GM21381 (cell line): ENCODE measurements around the gene CNMD.
"Not testable (repeated sequence)": the region's sequence is repeated elsewhere in the genome, so short reads cannot be mapped to it uniquely, and the experiment has no call there.

Experiments
- ATAC-seq: cut with Tn5 transposase; IDR thresholded peaks from one replicate; pipeline ENCODE4 v1.9.1; 2021; ENCODE audit warnings: mild to moderate bottlenecking, moderate library complexity; ENCODE audit not compliant: unreplicated experiment

CNMD gene

DNA sequence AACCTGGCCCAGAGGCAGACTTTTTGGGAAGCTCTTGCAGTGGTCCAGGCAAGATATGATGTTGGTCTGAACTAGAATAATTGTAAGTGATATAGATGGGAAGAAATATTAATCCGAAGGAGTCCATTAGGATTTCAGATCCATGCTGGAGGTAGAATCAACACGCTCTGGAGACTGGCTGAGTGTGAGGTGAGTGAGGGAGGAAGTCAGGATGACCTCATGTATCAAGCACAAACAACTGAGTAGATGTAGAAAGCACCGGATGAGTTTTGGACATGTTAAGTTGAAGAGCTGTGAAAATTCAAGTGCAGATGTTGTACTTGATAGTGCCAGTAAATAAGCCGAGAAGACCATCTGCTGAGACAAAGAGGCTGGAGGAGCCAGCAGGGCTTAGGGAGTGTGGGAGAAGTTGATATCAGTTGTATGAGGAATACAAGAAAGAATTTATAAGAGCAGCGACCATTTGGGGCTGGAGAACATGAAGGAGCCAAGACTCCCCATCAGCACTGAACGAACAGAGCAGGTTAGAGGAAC lies 5.3 kb upstream of the CNMD start:
- no peak for ATAC-seq

- no peak for ATAC-seq
Measured at GRCh38 chr13:52743988-52744387, 4.4 kb upstream of the CNMD start.

- ATAC-seq: no peak
Measured at GRCh38 chr13:52743569-52743968, 3.9 kb upstream of the CNMD start.

- peak; percentile 58 for ATAC-seq
Measured at GRCh38 chr13:52738719-52739467, 727 bp downstream of the CNMD start.

DNA sequence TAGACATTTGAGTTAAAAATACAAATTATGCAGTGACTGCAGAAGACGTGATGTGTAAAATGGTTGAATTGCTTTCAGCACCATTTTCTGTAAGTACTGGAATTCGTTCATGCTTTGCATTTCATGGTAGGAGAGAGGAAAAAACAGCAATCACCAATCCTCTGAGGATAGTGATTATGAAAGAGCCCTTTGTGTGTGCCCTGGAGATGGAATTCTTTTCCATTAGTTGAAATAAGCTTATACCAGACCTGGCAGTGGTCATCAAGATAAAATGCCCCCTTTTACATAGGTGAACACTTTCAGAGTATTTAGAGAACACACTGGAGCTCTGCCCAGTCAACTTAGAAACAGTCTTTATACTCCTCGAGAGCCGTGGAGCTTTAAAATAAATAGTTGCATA lies 1.7 kb downstream of the CNMD start:
- ATAC-seq: no peak

- ATAC-seq: no peak
Measured at GRCh38 chr13:52737451-52737850, 2.2 kb downstream of the CNMD start.

DNA sequence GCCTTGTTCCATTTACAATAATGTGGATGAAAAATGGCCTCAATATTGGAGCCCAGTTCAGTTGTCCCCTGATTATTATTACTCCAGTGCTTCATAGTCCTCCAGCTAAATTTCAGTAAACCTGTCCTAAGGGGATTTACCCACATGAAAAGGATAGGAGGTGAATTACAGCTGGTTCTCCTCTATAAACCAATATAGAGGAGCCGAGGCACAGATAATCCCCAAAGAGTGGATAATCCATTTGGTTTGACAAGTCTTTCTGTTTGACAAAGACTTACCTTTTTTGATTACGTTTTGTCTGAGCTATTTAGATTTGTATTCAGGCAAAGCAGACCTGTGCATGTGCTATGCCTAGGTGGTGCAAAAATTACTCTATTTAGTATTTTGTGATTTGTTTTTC lies 2.7 kb downstream of the CNMD start:
- no peak for ATAC-seq

DNA sequence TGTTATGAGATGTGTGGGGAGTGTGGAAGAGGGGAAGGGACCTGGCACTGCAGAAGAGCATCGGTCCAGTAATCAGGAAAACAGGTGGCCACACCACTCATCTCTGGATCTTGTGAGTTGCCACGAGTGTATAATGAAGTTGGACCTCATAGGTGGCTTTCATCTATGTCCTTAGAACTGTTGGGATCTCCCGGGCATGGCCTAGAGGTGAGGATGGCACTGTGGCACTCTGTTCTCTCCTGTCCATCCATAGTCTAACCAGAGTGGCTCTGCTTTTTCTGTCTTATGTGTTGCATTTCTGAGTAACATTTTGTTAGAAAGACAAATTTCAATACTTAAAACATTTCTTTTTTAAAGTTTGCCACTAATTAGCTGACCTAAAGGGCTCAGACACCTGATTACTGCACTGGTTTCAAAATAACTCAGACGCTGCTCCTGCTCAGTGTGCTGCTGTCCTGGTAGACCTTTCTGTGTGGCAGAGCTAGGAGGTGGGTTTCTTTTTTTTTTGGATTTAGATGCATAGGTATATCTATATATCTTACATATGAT lies 5.5 kb downstream of the CNMD start:
- no peak for ATAC-seq

DNA sequence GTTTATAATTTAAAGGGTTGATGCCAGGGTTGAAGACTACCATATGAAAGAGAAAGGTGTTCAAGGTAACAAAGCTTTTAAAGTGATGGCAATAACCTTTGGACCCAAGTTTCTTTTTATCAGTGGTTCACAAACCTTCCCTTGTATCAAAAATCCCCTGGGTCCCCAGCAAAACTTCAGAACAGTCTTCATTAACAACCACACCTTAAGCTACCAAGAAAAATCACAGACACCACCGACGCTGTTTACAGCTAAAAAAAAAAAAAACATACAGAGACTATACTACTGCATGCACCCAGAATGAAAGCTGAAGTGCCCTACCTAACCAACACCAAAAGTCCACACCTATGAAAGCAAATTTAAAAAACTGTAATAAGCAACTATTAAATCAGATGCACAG lies 13.4 kb downstream of the CNMD start:
- no peak for ATAC-seq

DNA sequence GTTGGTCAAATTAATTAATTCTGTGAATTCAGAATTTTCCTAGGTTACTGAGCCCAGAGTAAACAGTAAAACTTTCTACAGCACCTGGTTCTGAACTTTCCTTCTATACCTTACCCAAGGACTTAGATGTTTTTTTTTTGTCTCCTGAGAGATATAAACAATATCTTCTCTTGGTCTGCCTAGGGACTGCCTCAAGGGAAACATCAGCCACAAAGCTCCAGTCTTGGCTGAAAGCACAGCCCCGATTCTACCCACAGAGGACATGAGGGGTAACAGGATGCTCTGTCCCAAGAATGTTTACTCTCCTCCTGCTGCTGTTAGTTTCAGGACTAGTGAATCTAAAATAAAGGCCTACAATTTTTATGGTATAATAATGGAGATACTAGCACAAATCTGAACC lies 14.3 kb downstream of the CNMD start:
- no peak for ATAC-seq

DNA sequence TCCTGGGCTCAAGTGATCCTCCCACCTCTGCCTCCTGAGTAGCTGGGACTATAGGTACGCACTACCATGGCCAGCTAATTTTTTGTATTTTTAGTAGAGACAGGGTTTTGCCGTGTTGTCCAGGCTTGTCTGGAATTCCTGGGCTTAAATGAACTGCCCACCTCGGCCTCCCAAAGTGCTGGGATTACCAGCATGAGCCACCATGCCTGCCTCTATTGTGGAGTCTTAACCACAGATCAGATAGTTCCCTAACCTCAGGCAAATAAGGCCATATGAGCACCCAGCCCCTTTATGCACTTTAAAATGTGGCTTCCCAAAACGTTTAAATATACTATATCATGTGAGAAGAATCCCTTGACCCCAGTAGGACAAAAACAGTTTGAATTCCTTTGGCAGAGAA lies 16.4 kb downstream of the CNMD start:
- ATAC-seq: no peak

GRCh38 chr13:52721356-52721755 lies 18.3 kb downstream of the CNMD start:
- ATAC-seq: not testable (repeated sequence)

GRCh38 chr13:52720904-52721303 lies 18.7 kb downstream of the CNMD start:
- ATAC-seq: not testable (repeated sequence)

GRCh38 chr13:52713894-52714293 lies 25.7 kb downstream of the CNMD start:
- no peak for ATAC-seq

DNA sequence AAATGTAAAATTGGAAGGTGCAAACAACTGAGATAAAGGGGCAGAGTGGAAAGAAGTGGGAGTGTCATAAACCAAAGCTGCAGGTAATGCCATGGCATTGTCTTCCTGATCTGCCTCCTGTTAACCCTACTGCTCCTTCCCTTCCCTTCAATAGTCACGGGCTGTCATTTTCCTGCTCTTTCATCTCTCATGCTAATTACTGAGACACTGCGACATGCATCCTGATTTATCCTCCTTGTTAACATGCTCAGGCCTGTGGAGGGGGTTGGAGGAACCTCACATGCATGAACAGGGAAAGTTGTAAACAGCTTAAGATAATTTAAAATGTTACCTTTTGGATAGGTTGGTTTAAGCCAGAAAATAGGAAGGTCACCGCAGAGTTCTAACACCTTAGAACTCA lies 27.2 kb downstream of the CNMD start:
- no peak for ATAC-seq

DNA sequence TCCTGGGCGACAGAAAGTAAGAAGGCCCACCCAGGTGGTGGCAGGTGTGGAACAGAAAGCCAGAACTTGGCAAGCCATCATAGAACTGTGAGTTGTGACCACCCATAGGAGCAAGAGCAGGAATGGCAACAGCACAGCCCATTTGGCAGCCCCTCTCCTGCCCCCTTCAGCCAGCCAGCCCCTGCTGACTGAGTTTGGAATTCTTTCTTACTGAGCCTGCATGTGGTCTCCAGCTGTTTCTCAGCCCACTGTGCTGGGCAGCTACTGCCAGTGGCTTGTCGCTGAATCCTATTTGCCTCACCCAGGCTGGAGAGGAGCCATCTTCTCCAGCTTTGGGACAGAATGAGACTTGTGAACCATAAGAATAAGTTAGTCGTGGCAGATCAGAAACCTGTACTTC lies 28.3 kb downstream of the CNMD start:
- ATAC-seq: no peak

- not testable (repeated sequence) for ATAC-seq
Measured at GRCh38 chr13:52708266-52708665, 31.4 kb downstream of the CNMD start.

GRCh38 chr13:52707375-52707774 lies 32.2 kb downstream of the CNMD start:
- ATAC-seq: no peak

DNA sequence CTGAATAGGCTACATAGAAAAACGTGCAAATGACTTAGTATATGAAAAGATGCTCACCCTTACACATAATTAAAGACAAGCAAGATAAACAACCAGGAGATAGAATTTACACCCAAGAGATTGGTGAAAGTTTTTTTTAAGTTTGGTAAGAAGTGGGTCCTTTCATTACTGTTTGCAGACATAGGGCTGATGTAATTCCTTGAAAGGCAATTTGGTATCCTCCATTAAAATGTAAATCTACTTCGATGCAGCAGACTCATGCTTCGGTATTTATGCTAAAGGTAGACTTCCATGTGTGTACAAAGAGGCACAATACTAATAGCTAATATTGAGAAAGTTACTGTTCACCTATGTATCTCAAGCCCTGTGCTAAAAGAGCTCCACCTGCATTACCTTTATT lies 33.5 kb downstream of the CNMD start:
- ATAC-seq: no peak

GRCh38 chr13:52703482-52703881 lies 36.1 kb downstream of the CNMD start:
- ATAC-seq: no peak

DNA sequence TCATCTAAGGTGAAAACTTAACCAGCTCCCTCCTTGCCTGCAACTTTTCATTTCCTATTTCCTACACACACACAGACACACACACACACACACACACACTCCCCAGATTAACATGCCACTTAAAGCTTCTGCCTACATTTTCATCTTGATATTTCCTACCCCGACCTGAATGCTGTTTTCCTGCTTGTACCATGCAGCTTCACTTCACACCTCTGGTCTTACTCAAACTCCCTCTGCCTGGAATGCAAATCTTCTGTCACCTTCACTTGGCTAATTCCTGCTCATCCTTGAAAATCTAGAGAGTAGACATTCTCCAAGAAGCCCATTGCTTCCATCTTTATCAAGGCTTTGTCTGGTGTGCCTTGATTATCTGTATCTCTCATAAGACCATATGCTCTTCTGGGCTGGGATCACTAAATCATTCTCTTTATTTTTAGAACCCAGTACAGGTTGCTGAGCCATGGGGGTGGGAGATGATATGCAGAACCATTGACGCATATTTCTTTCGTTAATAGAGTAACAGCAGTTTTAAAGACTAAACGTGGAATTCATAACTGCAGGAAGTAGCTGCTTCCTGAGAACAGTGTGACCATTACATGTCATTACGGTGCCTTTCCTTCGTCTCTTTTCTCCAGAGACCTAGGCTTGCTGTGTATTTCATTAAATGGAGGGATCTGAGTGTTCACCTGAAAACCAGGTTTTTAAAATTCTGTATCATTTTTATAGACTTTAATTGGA lies 37.7 kb downstream of the CNMD start:
- ATAC-seq: no peak

DNA sequence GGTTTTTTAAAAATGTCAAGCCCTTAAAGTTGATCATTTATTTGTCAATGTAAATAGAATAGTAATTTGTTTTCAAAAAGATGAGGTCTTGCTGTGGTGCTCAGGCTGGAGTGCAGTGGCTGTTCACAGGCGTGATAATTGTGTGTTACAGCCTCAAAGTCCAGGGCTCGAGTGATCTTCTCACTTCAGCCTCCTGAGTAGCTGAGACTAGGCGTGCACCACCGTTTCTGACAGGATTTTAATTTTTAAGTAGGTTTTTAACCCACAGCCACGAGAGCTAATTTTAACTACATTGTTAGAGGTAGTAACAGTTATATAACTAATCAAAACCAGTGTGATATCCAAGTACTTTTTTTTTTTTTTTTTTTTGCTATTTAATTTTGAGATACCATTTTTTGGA lies 43.1 kb downstream of the CNMD start:
- no peak for ATAC-seq
